ENCODE results near the gene ADGRA3.

GRCh38 chr4:22504922-22505321, 10.9 kb downstream of the ADGRA3 start:
- TF ChIP-seq EP300 (IDR thresholded peaks at IDR 0.05) (no peak), CTCF (IDR thresholded peaks at IDR 0.05) (no peak), POLR2AphosphoS5 (IDR thresholded peaks at IDR 0.05) (no peak), POLR2A (IDR thresholded peaks at IDR 0.05) (no peak)
